Common myeloid progenitor, CD34-positive (primary cell): ENCODE results near the gene ARL3.
A peak's percentile ranks its signal among the peaks of the same experiment; 100 is the strongest.

Experiments
- CTCF ChIA-PET: fragments of 350-600 bp; sonication (Branson Sonifier 250); formaldehyde crosslinking; loops from one replicate; lab custom pipeline; 2021; ENCODE audit warnings: antibody characterized with exemption; lab: Charles Lee
- POLR2A ChIA-PET: fragments of 350-600 bp; sonication (Branson Sonifier 250); formaldehyde crosslinking; loops from one replicate; lab custom pipeline; 2021; ENCODE audit warnings: antibody characterized with exemption; lab: Charles Lee
- DNase-seq, 3 donors: peaks; one replicate each; pipeline versions ENCODE4 v3.0.0 to v3.0.0-alpha.2; 2013
- H3K27ac ChIP-seq, 2 experiments: 1 replicate in 1 of 2; 2 replicates in 1 of 2; pipeline ENCODE4 v1.7.0; 2013; ENCODE audit warnings: inconsistent platforms in 2 of 2, low read length in 2 of 2, mild to moderate bottlenecking in 2 of 2, low read depth in 1 of 2, moderate library complexity in 1 of 2; ENCODE audit not compliant: severe bottlenecking in 2 of 2, insufficient read depth in 1 of 2, poor library complexity in 1 of 2
- H3K27me3 ChIP-seq, 5 experiments: replicated peaks in 2 of 5; 1 replicate in 3 of 5; 2 replicates in 2 of 5; pipeline versions ENCODE4 v1.6.1 to v1.7.0; 2013; ENCODE audit warnings: low read length in 4 of 5, mild to moderate bottlenecking in 2 of 5, moderate library complexity in 2 of 5, inconsistent platforms in 1 of 5; ENCODE audit not compliant: insufficient read depth in 5 of 5, control insufficient read depth in 4 of 5
- H3K36me3 ChIP-seq, 4 experiments: 1 replicate in 2 of 4; 2 replicates in 2 of 4; pipeline versions ENCODE4 v1.6.1 to v1.7.0; 2013; ENCODE audit warnings: low read length in 3 of 4, control low read depth in 1 of 4, mild to moderate bottlenecking in 1 of 4; ENCODE audit not compliant: control insufficient read depth in 4 of 4, insufficient read depth in 4 of 4
- H3K4me1 ChIP-seq, 4 experiments: 1 replicate in 3 of 4; 2 replicates in 1 of 4; pipeline versions ENCODE4 v1.6.1 to v1.7.1; 2013; ENCODE audit warnings: low read length in 3 of 4, mild to moderate bottlenecking in 3 of 4, control low read depth in 1 of 4, inconsistent platforms in 1 of 4, moderate library complexity in 1 of 4; ENCODE audit not compliant: control insufficient read depth in 4 of 4, insufficient read depth in 4 of 4; ENCODE audit errors: control extremely low read depth in 1 of 4
- H3K4me3 ChIP-seq, 7 experiments: 1 replicate in 4 of 7; 2 replicates in 3 of 7; pipeline versions ENCODE4 v1.5.1 to v1.7.0; 2013; ENCODE audit warnings: mild to moderate bottlenecking in 7 of 7, low read length in 6 of 7, moderate library complexity in 6 of 7, inconsistent platforms in 2 of 7, low read depth in 2 of 7, control low read depth in 1 of 7; ENCODE audit not compliant: insufficient read depth in 4 of 7, control insufficient read depth in 1 of 7; ENCODE audit errors: extremely low read depth in 1 of 7
- H3K9me3 ChIP-seq, 5 experiments: 1 replicate in 4 of 5; 2 replicates in 1 of 5; pipeline versions ENCODE4 v1.6.1 to v1.7.1; 2013; ENCODE audit warnings: low read length in 4 of 5, mild to moderate bottlenecking in 2 of 5, inconsistent platforms in 1 of 5, low read depth in 1 of 5, moderate library complexity in 1 of 5; ENCODE audit not compliant: control insufficient read depth in 4 of 5, insufficient read depth in 2 of 5; ENCODE audit errors: control extremely low read depth in 1 of 5
- WGBS: methylation state at CpG from one replicate; pipeline ENCODE4 v1.1.5; 2013; ENCODE audit not compliant: insufficient coverage; 5-methylcytosine and 5-hydroxymethylcytosine counted together

The ARL3 gene

DNA sequence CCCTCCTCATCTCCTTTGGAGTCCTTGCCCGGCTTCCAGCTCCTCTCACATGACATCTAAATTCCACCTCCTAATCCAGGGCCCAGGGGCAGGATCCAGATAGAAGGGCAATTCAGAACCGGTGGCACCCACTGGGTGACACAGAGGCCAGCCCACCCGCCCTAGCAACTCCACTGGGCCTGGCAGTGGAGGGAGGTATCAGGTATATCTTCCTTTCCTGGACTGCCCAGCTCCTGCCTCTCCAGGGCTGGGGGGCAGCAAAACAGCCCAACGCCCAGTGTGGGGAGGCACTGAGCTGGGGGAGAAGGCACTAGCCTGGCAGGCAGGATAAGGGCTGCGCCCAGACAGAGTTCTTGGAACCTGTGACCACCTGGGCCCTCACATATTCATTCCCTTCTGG is 80.3 kb downstream of the ARL3 start:
- Histone ChIP-seq H3K4me1 (peaks cover 15 to 72% (median 47%) of the 10 kb centered on the region in 4 experiments), H3K27ac (peak overlapping the region in 1 of 2 experiments; percentile 78), H3K27me3 (no peaks in the 10 kb centered on the region), H3K36me3 (peaks cover 0 to 19% (median 10%) of the 10 kb centered on the region in 4 experiments), H3K9me3 (no peaks in the 10 kb centered on the region), H3K4me3 (peak overlapping the region in 3 of 7 experiments; percentile 8 to 48 (median 45))
- 69% methylated on average over 3 of the region's 5 CpGs for WGBS
- ChIA-PET POLR2A (no interaction called here), CTCF (interaction anchor here (5.7 kb wide), 1 partner anchor 20 kb away, joined by 56 read pairs; no protein-coding TSS in a partner anchor)
- no peak for DNase-seq

DNA sequence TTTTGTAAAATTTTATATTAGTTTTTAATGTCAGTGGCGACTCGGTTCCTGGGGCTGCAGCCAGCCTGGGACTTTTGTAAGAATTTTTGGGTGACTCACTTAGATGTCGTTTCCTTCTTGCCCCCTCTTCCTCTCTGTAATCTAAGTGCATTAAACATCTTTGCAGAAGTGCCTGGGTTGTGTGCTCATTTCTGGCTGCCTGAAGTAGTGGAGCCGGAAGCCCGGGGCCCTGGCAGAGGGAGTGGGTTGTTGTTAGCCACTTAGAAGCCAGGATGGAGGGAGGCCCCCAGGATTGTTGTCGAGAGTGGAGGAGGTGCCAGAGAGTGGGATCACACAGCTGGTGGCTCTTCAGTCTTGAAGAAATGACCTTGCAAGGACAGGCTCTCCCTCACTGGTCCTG is 80.9 kb downstream of the ARL3 start:
- peak overlapping the region in 2 of 7 experiments; percentile 45 to 48 for H3K4me3 ChIP-seq
- ChIA-PET CTCF (interaction anchor here (1.2 to 5.7 kb wide), 6 partner anchors 9 to 129 kb away, joined by 3 to 56 read pairs (median 4); partner anchors contain the start of gene SUFU), POLR2A (no interaction called here)
- H3K4me1 ChIP-seq: peaks cover 15 to 77% (median 47%) of the 10 kb centered on the region in 4 experiments
- peaks cover 0 to 23% (median 11%) of the 10 kb centered on the region in 4 experiments for H3K36me3 ChIP-seq
- H3K27ac ChIP-seq: peak overlapping the region in 1 of 2 experiments; percentile 78
- peak in 2 of 3 donors; percentile 76 to 83 for DNase-seq
- H3K9me3 ChIP-seq: no peaks in the 10 kb centered on the region
- H3K27me3 ChIP-seq: no peaks in the 10 kb centered on the region
- 0% methylated on average over 3 of the region's 6 CpGs for WGBS

DNA sequence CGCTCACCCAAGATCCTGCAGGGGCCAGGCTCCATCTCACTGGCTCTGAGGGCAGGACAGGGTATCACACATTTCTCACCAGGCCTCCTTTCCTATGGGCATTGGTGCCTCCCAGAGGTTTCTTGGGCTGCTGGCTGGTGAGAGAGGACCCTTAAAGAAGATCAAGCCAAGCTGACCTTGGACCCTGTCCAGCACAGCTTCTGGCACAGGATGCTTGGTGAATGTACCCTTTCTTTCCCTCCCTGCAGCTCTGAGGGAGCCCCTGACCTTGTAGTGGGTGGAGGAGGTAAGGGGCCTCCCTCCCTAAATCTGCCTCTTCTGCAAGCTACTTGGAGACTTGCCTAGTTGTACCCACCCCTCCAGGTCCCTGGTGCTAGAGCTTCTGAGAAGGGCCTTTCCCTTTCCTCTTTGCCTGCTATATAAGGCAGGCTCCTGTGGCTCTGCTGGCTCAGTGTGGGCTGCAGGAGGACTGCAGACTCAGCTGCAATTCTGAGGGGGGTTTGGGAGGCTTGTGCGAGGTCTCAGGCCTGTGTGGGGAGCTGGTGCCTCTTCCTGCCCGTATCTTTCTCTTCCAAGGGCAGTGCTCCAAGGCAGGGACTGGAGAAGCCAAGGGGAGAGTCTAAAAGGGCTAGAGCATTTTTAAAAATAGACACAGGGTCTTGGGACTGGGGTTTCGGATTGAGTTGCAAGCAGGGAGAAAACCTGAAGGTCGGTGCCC is 81.6 kb downstream of the ARL3 start:
- Histone ChIP-seq H3K4me3 (peak overlapping the region in 4 of 7 experiments; percentile 1 to 48 (median 34)), H3K36me3 (peaks cover 0 to 27% (median 11%) of the 10 kb centered on the region in 4 experiments), H3K9me3 (no peaks in the 10 kb centered on the region), H3K27ac (peak overlapping the region in 1 of 2 experiments; percentile 78), H3K4me1 (peaks cover 15 to 84% (median 47%) of the 10 kb centered on the region in 4 experiments), H3K27me3 (no peaks in the 10 kb centered on the region)
- ChIA-PET CTCF (interaction anchor here (0.6 to 5.7 kb wide), 14 partner anchors 8 to 226 kb away, joined by 3 to 56 read pairs (median 4); partner anchors contain the start of genes SUFU and TRIM8), POLR2A (interaction anchor here (1.1 kb wide), 1 partner anchor 38 kb away, joined by 3 read pairs; no protein-coding TSS in a partner anchor)
- 28% methylated on average over 5 of the region's 5 CpGs for WGBS
- peak in 2 of 3 donors; percentile 59 to 62 for DNase-seq

DNA sequence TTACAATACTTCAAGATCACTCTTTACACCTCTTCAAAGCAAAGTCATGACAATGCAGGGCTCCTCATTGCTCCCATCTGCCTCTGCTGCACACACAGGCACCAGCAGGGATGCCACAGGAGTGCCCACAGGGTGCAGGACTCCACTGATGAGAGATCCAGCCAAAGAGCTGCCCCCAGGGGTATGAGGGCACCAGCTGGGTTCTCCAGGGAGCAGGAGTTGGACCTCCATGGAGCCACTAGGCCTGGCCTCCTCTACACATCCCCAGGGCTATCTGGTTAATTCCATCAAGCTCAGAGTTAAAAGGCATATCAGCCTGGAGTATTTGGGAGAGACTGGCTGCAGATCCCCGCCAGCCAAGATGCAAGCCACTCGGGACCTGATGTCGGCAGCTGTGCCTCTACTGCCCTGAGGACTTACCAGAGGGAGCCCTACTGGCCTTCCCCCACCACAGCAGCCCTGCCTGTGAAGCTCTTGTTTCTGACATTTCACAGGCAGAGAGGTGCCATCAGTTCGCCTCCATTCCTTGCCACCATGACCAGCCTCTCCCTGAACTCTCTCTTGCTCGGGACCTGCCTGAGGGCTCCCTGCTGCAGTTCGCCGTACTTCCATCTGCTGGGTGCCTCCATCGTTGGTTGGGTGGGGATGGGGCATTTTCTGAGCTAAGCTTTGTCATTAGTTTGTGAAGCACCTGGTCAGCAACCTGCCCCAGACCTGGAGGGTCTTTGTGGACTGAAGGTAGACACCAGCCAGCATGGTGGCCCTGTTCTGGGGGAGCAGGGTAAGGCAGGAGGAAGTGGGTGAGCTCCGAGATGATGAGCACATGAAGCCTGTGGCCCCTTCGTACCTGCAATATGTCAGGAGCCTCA is 82.4 kb downstream of the ARL3 start:
- Histone ChIP-seq H3K4me3 (peak overlapping the region in 1 of 7 experiments; percentile 48), H3K27me3 (no peaks in the 10 kb centered on the region), H3K4me1 (peaks cover 15 to 90% (median 47%) of the 10 kb centered on the region in 4 experiments), H3K9me3 (no peaks in the 10 kb centered on the region), H3K36me3 (peaks cover 0 to 32% (median 11%) of the 10 kb centered on the region in 4 experiments), H3K27ac (peak overlapping the region in 1 of 2 experiments; percentile 78)
- ChIA-PET CTCF (interaction anchor here (0.6 to 5.7 kb wide), 15 partner anchors 8 to 225 kb away, joined by 3 to 56 read pairs (median 4); partner anchors contain the start of genes SUFU and TRIM8), POLR2A (interaction anchor here (1.1 kb wide), 1 partner anchor 37 kb away, joined by 3 read pairs; no protein-coding TSS in a partner anchor)
- WGBS: 88% methylated on average over 10 of the region's 10 CpGs
- no peak for DNase-seq

DNA sequence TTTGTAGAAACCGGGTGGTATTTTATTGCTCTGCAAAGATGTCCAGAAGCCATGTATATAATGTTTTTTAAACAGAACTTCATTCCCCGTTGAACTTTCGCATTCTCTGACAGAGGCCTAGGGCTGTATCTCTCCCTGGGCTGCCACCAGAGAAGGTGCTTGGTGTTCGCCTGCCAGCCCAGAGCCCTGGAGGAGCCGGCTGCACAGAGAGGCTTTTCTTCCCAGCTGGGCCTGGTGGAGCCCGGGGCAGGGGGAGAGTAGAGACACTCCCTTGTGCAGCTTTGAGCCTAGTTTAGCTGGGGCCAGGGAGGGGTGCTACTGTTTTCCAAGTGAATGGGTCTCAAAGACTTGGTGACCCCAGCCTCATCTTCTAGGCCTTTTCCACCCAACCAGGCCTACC is 83.5 kb downstream of the ARL3 start:
- WGBS: 89% methylated on average over 5 of the region's 6 CpGs
- DNase-seq: no peak
- CTCF ChIA-PET: interaction anchor here (1.3 to 5.7 kb wide), 3 partner anchors 9 to 26 kb away, joined by 3 to 56 read pairs (median 8); no protein-coding TSS in a partner anchor

DNA sequence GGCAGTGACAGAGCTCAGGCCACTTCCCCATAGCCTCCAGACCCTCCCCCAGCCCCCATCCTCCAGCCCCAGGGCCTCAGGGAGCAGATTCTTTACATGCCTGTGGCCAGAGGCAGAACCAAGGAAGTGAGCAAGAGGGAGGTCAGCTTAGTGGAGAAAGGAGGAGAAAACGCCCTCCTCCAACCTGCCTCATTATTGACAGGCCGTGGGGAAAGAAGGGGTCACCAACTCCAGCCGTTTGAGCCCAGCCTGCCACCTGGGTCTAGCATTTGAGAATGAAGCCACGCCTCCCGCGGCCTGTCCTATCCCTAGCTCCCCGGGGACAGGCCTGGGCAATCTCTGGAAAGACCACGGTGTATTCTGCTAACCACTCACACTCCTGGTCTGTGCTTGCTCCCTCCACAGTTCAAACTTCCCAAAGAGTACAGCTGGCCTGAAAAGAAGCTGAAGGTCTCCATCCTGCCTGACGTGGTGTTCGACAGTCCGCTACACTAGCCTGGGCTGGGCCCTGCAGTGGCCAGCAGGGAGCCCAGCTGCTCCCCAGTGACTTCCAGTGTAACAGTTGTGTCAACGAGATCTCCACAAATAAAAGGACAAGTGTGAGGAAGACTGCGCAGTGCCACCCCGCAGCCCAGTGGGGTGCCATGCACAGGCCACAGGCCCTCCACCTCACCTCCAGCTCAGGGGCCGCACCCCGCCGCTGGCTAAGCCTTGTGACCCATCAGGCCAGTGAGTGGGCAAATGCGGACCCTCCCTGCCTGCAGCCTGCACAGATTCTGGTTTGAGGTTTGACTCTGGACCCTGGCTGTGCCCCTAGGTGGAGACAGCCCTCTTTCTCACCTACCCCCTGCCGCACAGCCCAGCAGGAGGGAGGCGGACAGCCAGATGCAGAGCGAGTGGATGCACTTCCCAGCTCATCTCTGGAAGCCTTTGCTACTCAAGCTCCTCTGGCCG is 84.3 kb downstream of the ARL3 start:
- ChIA-PET POLR2A (no interaction called here), CTCF (interaction anchor here (0.6 to 5.7 kb wide), 7 partner anchors 9 to 40 kb away, joined by 3 to 56 read pairs (median 3); no protein-coding TSS in a partner anchor)
- no peak for DNase-seq
- Histone ChIP-seq H3K27ac (no peak overlapping the region), H3K9me3 (no peaks in the 10 kb centered on the region), H3K27me3 (no peaks in the 10 kb centered on the region), H3K36me3 (peaks cover 0 to 32% (median 11%) of the 10 kb centered on the region in 4 experiments), H3K4me1 (peaks cover 7 to 96% (median 35%) of the 10 kb centered on the region in 4 experiments), H3K4me3 (no peak overlapping the region)
- WGBS: 94% methylated on average over 15 of the region's 22 CpGs

More for the DNA sequence above, 83.5 kb downstream of the ARL3 start:
- POLR2A ChIA-PET: no interaction called here
- Histone ChIP-seq H3K27me3 (no peaks in the 10 kb centered on the region), H3K9me3 (no peaks in the 10 kb centered on the region), H3K36me3 (peaks cover 0 to 32% (median 11%) of the 10 kb centered on the region in 4 experiments), H3K4me1 (peaks cover 13 to 97% (median 43%) of the 10 kb centered on the region in 4 experiments), H3K4me3 (peak overlapping the region in 1 of 7 experiments; percentile 16), H3K27ac (no peak overlapping the region)
